ENCODE data around the gene FAHD2B.
"Not testable (repeated sequence)": the region's sequence is repeated elsewhere in the genome, so short reads cannot be mapped to it uniquely, and the experiment has no call there.

FAHD2B gene

DNA sequence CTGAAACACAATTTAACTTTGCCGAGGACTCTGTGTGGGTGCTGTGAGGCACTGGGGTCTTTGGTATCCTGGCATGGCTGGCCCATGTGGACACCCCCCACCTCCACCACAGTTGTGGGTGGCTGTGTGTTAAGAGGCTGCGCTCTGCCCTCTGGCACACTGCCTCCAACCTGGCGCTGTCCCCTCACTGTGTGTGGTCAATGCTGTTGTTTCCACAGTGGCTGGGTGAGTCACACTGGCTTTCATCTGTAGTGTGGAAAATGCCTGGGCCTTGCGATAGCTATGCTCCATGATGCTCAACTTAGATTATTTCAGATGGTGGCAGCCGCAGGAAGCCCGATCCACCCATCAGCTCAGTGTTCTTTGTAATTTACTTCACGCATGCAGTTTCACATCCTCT is 9.6 kb downstream of the FAHD2B start:
- H3K4me3 ChIP-seq (replicated peaks; ENCODE audit: low read depth, low read length): not testable (repeated sequence)

GRCh38 chr2:97083516-97083915 is 11.2 kb downstream of the FAHD2B start:
- DNase-seq (ENCODE audit: low read depth); H3K4me3 ChIP-seq (replicated peaks; ENCODE audit: low read depth, low read length): not testable (repeated sequence)

More for the DNA sequence above, 9.6 kb downstream of the FAHD2B start:
- DNase-seq (ENCODE audit: low read depth): not testable (repeated sequence)

DNA sequence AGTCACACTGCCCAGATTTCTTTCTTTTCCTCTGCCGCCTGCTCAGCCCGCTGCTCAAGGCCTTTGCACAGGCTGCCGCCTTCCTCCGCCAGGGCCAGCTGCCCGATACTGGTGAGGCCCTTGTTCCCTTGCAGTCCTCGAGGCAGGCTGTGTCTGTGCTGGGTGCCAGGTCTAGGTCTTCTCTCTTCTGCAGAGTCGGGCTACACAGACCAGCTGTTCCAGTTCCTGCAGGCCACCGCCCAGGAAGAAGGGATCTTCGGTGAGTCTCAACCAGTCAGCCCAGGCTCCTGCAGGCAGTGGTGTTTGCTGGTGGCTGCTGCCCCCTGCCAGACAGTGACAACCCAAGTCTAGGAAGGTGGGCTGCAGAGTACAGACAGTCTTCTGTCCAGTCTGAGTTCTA is 12.5 kb downstream of the FAHD2B start:
- H3K4me3 ChIP-seq (replicated peaks; ENCODE audit: low read depth, low read length); DNase-seq (ENCODE audit: low read depth): not testable (repeated sequence)

- DNase-seq (ENCODE audit: low read depth): not testable (repeated sequence)
Observed at GRCh38 chr2:97080855-97081254, 13.8 kb downstream of the FAHD2B start.

DNA sequence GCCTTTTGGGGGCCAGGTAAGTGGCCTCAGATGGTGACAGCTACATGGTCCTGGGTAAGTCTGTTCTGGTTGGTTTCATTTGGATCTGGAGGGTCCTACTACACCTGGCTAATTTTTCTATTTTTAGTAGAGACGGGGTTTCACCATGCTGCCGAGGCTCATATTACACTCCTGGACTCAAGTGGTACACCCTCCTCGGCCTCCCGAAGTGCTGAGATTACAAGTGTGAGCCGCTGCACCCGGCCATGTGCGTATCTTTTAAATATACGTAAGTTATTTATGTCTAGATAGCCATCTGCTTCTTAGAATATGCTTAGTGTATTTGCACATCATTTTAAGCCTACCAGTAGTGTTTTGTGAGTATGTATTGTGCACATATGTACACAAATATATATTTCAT is 17.5 kb downstream of the FAHD2B start:
- H3K4me3 ChIP-seq (replicated peaks; ENCODE audit: low read depth, low read length); DNase-seq (ENCODE audit: low read depth): not testable (repeated sequence)

More at GRCh38 chr2:97080855-97081254, 13.8 kb downstream of the FAHD2B start:
- H3K4me3 ChIP-seq (replicated peaks; ENCODE audit: low read depth, low read length): not testable (repeated sequence)

DNA sequence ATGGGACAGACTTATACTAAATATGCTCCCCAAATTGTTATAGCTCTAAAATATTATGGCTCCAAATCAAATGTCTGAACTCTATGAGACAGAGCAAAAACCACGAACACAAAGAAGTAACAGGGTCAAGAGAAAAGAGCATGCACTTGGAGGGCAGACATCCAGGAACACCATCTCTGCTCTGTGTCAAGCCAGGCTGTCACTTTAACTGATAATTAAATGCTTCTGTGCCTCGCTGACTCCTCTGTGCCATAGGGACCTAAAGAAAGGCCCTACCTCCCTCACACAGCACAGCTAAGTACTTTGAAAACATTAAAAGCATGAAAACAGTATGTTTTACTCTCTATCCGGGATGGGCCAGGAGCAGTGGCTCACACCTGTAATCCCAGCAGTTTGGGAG is 23.8 kb downstream of the FAHD2B start:
- not testable (repeated sequence) for H3K4me3 ChIP-seq (replicated peaks; ENCODE audit: low read depth, low read length); DNase-seq (ENCODE audit: low read depth)

DNA sequence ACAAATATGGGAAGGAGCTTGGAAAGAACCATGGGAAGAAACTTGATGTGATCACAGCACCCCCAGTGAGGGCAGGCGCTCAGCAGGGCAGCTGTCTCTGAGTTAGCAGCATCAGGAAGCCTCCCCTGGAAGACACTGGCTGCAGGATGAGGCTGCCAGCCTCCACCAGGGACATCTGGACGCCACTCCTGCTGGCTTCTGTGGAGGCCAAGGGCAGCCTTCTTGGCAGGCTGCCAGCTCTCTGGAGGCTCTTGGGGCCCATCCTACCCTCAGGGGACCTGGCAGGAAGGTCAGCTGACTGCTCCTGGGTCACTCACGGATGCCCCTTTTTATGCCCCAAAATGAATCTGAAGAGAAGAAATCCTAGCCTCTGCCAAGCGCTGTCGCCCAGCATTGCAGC is 26.0 kb downstream of the FAHD2B start:
- not testable (repeated sequence) for H3K4me3 ChIP-seq (replicated peaks; ENCODE audit: low read depth, low read length); DNase-seq (ENCODE audit: low read depth)

DNA sequence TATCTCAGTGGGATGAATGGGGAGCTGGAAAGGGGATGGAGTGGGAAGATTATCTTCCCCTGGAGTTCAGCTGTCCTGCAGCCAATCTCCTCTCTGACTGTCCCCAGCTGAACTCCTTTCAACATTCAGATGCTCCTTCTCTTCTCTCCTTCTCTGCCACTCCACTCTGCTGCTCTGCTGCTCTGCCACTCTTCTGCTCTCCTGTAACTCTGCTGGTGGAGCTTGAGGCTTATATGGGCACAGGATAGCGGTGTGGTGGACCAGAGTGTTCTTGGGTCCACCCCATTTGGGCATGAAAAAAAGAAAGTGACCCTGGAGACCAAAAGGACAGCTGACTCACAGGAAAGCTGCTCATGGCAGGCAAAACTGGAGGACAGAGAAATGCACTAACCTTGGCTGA is 26.6 kb downstream of the FAHD2B start:
- no peak for DNase-seq (ENCODE audit: low read depth)
- H3K4me3 ChIP-seq (replicated peaks; ENCODE audit: low read depth, low read length): no peak overlapping the region
- no peak for TF ChIP-seq CTCF (IDR thresholded peaks at IDR 0.05; ENCODE audit: low read length, missing control alignments)

- no peak for TF ChIP-seq CTCF (IDR thresholded peaks at IDR 0.05; ENCODE audit: low read length, missing control alignments)
- no peak overlapping the region for H3K4me3 ChIP-seq (replicated peaks; ENCODE audit: low read depth, low read length)
Observed at GRCh38 chr2:97067279-97068004, 27.2 kb downstream of the FAHD2B start.

GRCh38 chr2:97066030-97066429 is 28.7 kb downstream of the FAHD2B start:
- H3K4me3 ChIP-seq (replicated peaks; ENCODE audit: low read depth, low read length); DNase-seq (ENCODE audit: low read depth): not testable (repeated sequence)

More at GRCh38 chr2:97067279-97068004, 27.2 kb downstream of the FAHD2B start:
- no peak for DNase-seq (ENCODE audit: low read depth)

GRCh38 chr2:97062020-97062419 is 32.7 kb downstream of the FAHD2B start:
- not testable (repeated sequence) for DNase-seq (ENCODE audit: low read depth); H3K4me3 ChIP-seq (replicated peaks; ENCODE audit: low read depth, low read length)

GRCh38 chr2:97059782-97060181 is 34.9 kb downstream of the FAHD2B start:
- not testable (repeated sequence) for H3K4me3 ChIP-seq (replicated peaks; ENCODE audit: low read depth, low read length); DNase-seq (ENCODE audit: low read depth)

GRCh38 chr2:97056150-97056549 is 38.5 kb downstream of the FAHD2B start:
- DNase-seq (ENCODE audit: low read depth); H3K4me3 ChIP-seq (replicated peaks; ENCODE audit: low read depth, low read length): not testable (repeated sequence)

DNA sequence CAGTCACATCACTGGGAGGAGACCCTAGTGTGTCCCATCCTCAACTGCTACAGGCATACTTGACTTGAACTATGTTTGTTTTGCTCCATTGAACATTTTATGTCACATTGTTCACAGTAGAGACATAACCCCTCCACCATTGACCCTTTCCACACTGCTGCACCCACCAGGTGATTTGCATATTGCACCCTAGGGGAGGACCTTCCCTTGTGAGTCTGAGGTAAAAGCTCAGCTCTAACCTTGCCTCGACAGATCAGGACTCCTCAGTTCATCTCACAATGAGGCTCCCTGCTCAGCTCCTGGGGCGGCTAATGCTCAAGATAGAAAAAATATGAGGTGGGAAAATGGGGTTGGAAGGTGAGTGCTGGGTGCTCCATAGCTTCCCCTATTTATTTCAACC is 44.6 kb downstream of the FAHD2B start:
- not testable (repeated sequence) for DNase-seq (ENCODE audit: low read depth); H3K4me3 ChIP-seq (replicated peaks; ENCODE audit: low read depth, low read length)

GRCh38 chr2:97048448-97048847 is 46.2 kb downstream of the FAHD2B start:
- not testable (repeated sequence) for DNase-seq (ENCODE audit: low read depth); H3K4me3 ChIP-seq (replicated peaks; ENCODE audit: low read depth, low read length)

GRCh38 chr2:97046676-97047075 is 48.0 kb downstream of the FAHD2B start:
- not testable (repeated sequence) for DNase-seq (ENCODE audit: low read depth)

GRCh38 chr2:97045895-97046499 is 48.7 kb downstream of the FAHD2B start:
- not testable (repeated sequence) for H3K4me3 ChIP-seq (replicated peaks; ENCODE audit: low read depth, low read length); DNase-seq (ENCODE audit: low read depth)

More at GRCh38 chr2:97046676-97047075, 48.0 kb downstream of the FAHD2B start:
- H3K4me3 ChIP-seq (replicated peaks; ENCODE audit: low read depth, low read length): not testable (repeated sequence)

Measured in fibroblast of pulmonary artery (primary cell).